ENCODE results near the gene FKBP5. TPM values are rescaled to one million over a fixed set of nuclear protein-coding genes. Genes with fewer than 3 reads are reported as not detected.
"Not testable (repeated sequence)": the region's sequence is repeated elsewhere in the genome, so short reads cannot be mapped to it uniquely, and the experiment has no call there.

Gene FKBP5
- polyA plus RNA-seq, 1 experiment = 7.6 TPM

DNA sequence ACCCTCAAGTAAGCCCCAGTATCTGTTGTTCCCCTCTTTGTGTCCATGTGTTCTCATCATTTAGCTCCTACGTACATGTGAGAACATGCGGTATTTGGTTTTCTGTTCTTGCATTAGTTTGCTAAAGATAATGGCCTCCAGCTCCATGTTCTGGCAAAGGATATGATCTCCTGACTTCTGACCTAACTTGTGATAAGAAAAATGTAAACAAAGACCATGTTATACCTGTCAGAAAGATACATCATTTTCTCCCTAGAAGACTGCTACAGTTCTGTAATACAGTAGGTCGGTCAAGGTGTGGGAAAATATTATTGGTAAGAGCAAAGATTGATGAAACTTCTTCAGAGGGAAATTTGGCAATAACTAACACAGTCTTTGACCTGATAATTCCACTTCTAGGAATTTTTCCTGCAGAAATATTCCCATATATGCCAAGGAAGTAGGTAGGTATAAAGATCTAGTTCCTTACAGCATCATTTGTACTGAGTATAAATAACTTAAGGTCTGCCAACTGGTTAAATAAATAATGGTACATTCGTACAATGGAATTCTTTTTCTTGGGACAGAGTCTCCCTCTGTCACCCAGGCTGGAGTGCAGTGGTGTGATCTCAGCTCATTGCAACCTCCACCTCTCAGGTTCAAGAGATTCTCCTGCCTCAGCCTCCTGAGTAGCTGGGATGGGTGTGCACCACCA is 19.1 kb upstream of the FKBP5 start:
- Histone ChIP-seq H3K4me3 (ENCODE audit: low read depth, low read length) (no peak overlapping the region), H3K9me3 (ENCODE audit: control insufficient read depth, insufficient read depth, low read length) (no peaks in the 10 kb centered on the region), H3K27me3 (ENCODE audit: control insufficient read depth, insufficient read depth, low read length) (peaks cover 2% of the 10 kb centered on the region), H3K27ac (ENCODE audit: low read depth, low read length) (no peak overlapping the region)
- CTCF ChIA-PET = no interaction called here
- POLR2A ChIA-PET = no interaction called here
- TF ChIP-seq, protein P1, sequence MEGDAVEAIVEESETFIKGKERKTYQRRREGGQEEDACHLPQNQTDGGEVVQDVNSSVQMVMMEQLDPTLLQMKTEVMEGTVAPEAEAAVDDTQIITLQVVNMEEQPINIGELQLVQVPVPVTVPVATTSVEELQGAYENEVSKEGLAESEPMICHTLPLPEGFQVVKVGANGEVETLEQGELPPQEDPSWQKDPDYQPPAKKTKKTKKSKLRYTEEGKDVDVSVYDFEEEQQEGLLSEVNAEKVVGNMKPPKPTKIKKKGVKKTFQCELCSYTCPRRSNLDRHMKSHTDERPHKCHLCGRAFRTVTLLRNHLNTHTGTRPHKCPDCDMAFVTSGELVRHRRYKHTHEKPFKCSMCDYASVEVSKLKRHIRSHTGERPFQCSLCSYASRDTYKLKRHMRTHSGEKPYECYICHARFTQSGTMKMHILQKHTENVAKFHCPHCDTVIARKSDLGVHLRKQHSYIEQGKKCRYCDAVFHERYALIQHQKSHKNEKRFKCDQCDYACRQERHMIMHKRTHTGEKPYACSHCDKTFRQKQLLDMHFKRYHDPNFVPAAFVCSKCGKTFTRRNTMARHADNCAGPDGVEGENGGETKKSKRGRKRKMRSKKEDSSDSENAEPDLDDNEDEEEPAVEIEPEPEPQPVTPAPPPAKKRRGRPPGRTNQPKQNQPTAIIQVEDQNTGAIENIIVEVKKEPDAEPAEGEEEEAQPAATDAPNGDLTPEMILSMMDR (IDR thresholded peaks at IDR 0.05; ENCODE audit: low read depth, low read length) = no peak
- no peak for DNase-seq (ENCODE audit: low read depth, low spot score)

DNA sequence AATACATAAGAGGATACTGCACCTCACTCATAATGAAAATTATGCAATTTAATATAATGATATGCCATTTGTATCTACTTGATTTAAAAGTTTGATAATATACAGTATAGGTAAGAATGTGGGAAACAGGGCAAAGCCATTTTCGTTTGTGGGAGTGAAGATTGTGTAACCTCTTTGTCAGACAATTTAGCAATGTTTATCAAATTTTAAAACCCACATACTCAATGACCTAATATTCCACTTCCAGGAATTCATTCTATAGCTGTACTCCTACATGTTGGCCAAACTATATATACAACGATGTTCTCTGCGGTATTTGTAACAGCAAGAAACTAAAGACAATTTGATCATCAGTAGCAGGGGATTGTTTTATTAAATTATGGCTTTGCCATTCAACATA is 17.8 kb upstream of the FKBP5 start:
- Histone ChIP-seq H3K4me3 (ENCODE audit: low read depth, low read length) (no peak overlapping the region), H3K27ac (ENCODE audit: low read depth, low read length) (no peak overlapping the region), H3K27me3 (ENCODE audit: control insufficient read depth, insufficient read depth, low read length) (no peaks in the 10 kb centered on the region), H3K9me3 (ENCODE audit: control insufficient read depth, insufficient read depth, low read length) (no peaks in the 10 kb centered on the region)
- CTCF ChIA-PET = interaction anchor here (0.7 kb wide), 1 partner anchor 82 kb away, joined by 3 read pairs; no protein-coding TSS in a partner anchor
- POLR2A ChIA-PET = interaction anchor here (0.6 to 0.7 kb wide), 2 partner anchors 16 to 1817 kb away, joined by 3 to 8 read pairs; no protein-coding TSS in a partner anchor
- DNase-seq (ENCODE audit: low read depth, low spot score) = no peak
- TF ChIP-seq, protein P1 (IDR thresholded peaks at IDR 0.05; ENCODE audit: low read depth, low read length) = no peak

DNA sequence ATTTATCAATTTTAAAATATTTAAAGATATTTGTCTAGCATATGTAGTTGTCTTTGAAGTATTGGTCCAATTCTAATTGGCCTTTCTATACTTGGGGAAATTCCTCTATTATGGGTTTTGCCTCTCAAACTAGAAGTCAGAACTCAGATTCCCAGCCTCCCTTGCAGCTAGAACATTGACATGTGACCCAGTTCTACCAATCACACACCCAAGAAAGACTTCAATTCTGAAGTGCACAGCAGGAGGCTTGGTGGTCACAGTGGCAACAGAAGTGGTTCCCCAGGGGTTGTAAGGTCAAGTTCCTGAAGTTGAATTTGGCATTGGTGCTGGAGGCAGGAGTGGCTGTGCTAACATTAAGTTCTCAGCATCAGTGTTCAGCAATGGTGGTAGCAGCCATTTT is 14.8 kb upstream of the FKBP5 start:
- H3K9me3 ChIP-seq (ENCODE audit: control insufficient read depth, insufficient read depth, low read length) = no peaks in the 10 kb centered on the region
- POLR2A ChIA-PET = no interaction called here
- no peaks in the 10 kb centered on the region for H3K27me3 ChIP-seq (ENCODE audit: control insufficient read depth, insufficient read depth, low read length)
- no peak overlapping the region for H3K27ac ChIP-seq (ENCODE audit: low read depth, low read length)
- H3K4me3 ChIP-seq (ENCODE audit: low read depth, low read length) = no peak overlapping the region
- CTCF ChIA-PET = interaction anchor here (1.6 kb wide), 1 partner anchor 33 kb away, joined by 3 read pairs; no protein-coding TSS in a partner anchor
- TF ChIP-seq, protein P1 (IDR thresholded peaks at IDR 0.05; ENCODE audit: low read depth, low read length) = no peak
- DNase-seq (ENCODE audit: low read depth, low spot score) = no peak

DNA sequence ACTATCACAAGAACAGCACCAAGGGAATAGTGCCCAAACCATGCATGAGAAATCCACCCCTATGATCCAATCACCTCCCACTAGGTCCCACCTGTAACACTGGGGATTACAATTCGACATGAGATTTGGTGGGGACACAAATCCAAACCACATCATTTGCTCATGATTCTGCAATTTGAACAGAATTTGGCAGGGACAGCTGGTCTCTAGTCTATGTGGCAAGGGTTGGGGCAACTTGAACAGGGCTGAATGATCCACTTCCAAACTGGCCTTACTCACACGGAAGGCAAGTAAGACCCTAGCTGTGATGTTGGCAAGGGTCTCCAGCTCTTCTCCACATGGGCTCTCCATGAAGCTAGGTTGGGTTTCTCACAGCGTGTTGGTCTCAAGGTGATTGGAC is 10.1 kb upstream of the FKBP5 start:
- DNase-seq (ENCODE audit: low read depth, low spot score) = no peak
- H3K27ac ChIP-seq (ENCODE audit: low read depth, low read length) = no peak overlapping the region
- POLR2A ChIA-PET = no interaction called here
- H3K27me3 ChIP-seq (ENCODE audit: control insufficient read depth, insufficient read depth, low read length) = no peaks in the 10 kb centered on the region
- TF ChIP-seq, protein P1 (IDR thresholded peaks at IDR 0.05; ENCODE audit: low read depth, low read length) = no peak
- CTCF ChIA-PET = interaction anchor here (0.6 kb wide), 1 partner anchor 35 kb away, joined by 3 read pairs; no protein-coding TSS in a partner anchor
- H3K4me3 ChIP-seq (ENCODE audit: low read depth, low read length) = no peak overlapping the region
- peaks cover 6% of the 10 kb centered on the region for H3K9me3 ChIP-seq (ENCODE audit: control insufficient read depth, insufficient read depth, low read length)

DNA sequence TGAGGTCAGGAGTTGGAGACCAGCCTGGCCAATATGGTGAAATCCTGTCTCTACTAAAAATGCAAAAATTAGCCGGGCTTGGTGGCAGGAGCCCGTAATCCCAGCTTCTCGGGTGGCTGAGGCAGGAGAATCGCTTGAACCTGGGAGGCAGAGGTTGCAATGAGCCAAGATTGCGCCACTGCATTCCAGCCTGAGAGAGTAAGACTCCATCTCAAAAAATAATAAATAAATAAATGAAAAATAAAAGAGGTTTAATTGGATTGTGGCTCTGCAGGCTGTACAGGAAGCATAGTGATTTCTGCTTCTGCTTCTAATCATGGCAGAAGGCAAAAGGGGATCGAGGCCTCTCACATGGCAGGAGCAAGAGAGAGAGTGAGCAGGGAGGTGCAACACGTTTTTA is 9.7 kb upstream of the FKBP5 start:
- POLR2A ChIA-PET; H3K9me3 ChIP-seq (ENCODE audit: control insufficient read depth, insufficient read depth, low read length); H3K27me3 ChIP-seq (ENCODE audit: control insufficient read depth, insufficient read depth, low read length); H3K27ac ChIP-seq (ENCODE audit: low read depth, low read length); DNase-seq (ENCODE audit: low read depth, low spot score); H3K4me3 ChIP-seq (ENCODE audit: low read depth, low read length); CTCF ChIA-PET: not testable (repeated sequence)
